HEK293T (cell line): ENCODE results near the gene COL5A1.

Experiments used
- ARNT ChIP-seq: fragments of 450-650 bp; IDR thresholded peaks from 2 replicates; pipeline ENCODE4 v1.6.1; 2017; ENCODE audit warnings: mild to moderate bottlenecking
- BHLHE40 ChIP-seq: fragments of 450-650 bp; IDR thresholded peaks from 2 replicates; pipeline ENCODE4 v1.6.1; 2016; ENCODE audit warnings: mild to moderate bottlenecking, moderate library complexity, borderline replicate concordance
- CTBP1 ChIP-seq: fragments of 450-650 bp; IDR thresholded peaks from 2 replicates; pipeline ENCODE4 v1.6.1; 2016; ENCODE audit warnings: borderline replicate concordance
- ELF4 ChIP-seq: fragments of 450-650 bp; IDR thresholded peaks from 2 replicates; pipeline ENCODE4 v1.6.1; 2017; ENCODE audit warnings: antibody characterized with exemption
- FOXK2 ChIP-seq: fragments of 450-650 bp; IDR thresholded peaks from 2 replicates; pipeline ENCODE4 v1.6.1; 2016; ENCODE audit warnings: mild to moderate bottlenecking
- FOXM1 ChIP-seq: fragments of 450-650 bp; IDR thresholded peaks from 2 replicates; pipeline ENCODE4 v1.6.1; 2017; ENCODE audit warnings: mild to moderate bottlenecking, borderline replicate concordance
- HDGF ChIP-seq: fragments of 450-650 bp; IDR thresholded peaks from 2 replicates; pipeline ENCODE4 v1.6.1; 2017; ENCODE audit warnings: antibody characterized with exemption, borderline replicate concordance
- NFRKB ChIP-seq: fragments of 450-650 bp; IDR thresholded peaks from 2 replicates; pipeline ENCODE4 v1.6.1; 2016; ENCODE audit warnings: mild to moderate bottlenecking, moderate library complexity
- SP1 ChIP-seq: fragments of 450-650 bp; IDR thresholded peaks from 2 replicates; pipeline ENCODE4 v1.6.1; 2017
- SUZ12 ChIP-seq: fragments of 450-650 bp; IDR thresholded peaks from 2 replicates; pipeline ENCODE4 v1.6.1; 2016; ENCODE audit warnings: mild to moderate bottlenecking
- TARDBP ChIP-seq: fragments of 450-650 bp; IDR thresholded peaks from 2 replicates; pipeline ENCODE4 v1.6.1; 2016
- ZNF384 ChIP-seq: fragments of 450-650 bp; IDR thresholded peaks from 2 replicates; pipeline ENCODE4 v1.6.1; 2016
- TF ChIP-seq, protein P1 (sequence below): fragments of 450-650 bp; IDR thresholded peaks from 2 replicates; pipeline ENCODE4 v1.6.1; 2016

DNA sequence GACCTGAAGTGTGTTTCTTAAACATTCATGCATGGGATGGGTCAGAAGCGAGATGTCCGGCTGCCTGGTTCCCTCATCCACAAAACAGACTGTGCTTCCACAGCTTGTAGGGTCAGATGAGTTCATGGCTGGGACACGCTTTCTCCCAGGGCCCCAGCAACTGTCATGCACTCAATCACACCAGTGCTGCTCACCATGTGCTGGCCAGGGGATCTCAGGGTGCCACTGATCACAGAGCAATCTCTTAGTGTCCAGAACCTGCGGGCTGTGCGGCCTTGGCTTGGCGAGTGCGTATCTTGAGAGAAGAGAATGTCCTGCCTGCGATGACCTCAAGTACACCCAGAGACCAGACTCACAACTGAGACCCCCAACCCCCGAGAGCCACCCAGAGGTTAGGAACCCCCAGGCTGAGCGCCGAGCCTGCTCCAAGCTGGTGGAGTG, 213.0 kb downstream of the COL5A1 start:
- TF ChIP-seq SUZ12 (no peak), NFRKB (no peak), HDGF (no peak), FOXM1 (no peak), CTBP1 (no peak), SP1 (no peak), ELF4 (no peak), BHLHE40 (no peak), FOXK2 (no peak), ZNF384 (no peak), TARDBP (no peak), ARNT (no peak)
- TF ChIP-seq, protein P1, sequence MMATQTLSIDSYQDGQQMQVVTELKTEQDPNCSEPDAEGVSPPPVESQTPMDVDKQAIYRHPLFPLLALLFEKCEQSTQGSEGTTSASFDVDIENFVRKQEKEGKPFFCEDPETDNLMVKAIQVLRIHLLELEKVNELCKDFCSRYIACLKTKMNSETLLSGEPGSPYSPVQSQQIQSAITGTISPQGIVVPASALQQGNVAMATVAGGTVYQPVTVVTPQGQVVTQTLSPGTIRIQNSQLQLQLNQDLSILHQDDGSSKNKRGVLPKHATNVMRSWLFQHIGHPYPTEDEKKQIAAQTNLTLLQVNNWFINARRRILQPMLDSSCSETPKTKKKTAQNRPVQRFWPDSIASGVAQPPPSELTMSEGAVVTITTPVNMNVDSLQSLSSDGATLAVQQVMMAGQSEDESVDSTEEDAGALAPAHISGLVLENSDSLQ, result no peak
